ENCODE measurements around the gene CSGALNACT2.

GRCh38 chr10:43205681-43206390 lies 67.6 kb downstream of the CSGALNACT2 start:
- TF ChIP-seq CTCF (IDR thresholded peaks at IDR 0.05) (no peak), POLR2A (IDR thresholded peaks at IDR 0.05) (no peak)

Measured in testis (tissue), 2 donors.